ENCODE data around the gene FAM222A. TPM values are rescaled to one million over a fixed set of nuclear protein-coding genes. Genes with fewer than 3 reads are reported as not detected.
A peak's percentile ranks its signal among the peaks of the same experiment; 100 is the strongest.

FAM222A gene
- total RNA-seq, 4 donors from 2014 or later: 0.34 to 3.5 (median 1.7) TPM; not detected in 1

DNA sequence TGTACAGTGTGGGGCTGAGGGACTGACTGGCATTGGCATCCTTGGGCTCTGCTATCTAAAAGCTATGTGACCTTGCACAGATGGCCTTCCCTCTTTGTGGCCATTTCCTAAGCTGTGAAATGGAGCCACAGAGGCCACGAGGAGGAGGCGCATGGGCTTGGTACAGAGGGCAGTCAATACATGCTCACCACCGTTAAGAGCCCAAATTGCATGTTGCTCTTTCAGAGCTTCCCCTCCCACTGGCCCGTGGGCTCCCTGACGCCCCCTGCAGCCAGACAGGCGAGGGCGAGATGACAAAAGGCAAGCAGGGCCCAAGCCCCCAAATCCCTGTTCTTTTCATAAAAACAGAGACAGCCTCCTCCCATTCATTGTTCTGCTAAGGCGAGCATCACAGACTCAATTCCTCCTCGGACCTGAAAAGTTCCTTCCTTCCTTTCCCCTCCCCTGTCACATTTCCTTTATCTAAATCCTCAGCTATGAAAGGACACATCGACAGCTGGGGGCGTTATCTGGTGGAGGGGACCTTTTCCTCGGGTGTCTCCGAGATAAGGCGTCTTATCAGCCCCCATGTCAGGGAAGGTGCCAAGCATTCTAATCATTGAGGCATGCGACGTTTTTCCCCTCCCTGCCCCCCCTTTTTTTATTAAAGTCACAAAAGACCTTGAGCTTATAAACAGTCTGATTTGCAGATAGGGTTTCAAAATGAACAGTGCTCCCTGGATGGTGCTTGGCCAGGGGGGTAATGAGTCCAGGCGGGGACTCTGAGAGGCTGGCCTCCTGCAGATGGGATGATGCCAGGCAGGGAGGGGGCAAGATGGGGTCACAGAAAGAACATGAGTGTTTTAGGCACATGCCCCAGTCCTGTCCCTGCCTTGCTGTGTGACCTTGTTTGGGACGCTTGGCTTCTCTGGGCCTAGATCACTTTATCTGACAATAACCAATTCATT lies 26.4 kb downstream of the FAM222A start:
- intact Hi-C loops (cut with DNase I; ENCODE audit: low total_unique reads): no loop called here
- peak in 1 of 2 donors; percentile 3 for DNase-seq
- H3K4me1 ChIP-seq: no peaks in the 10 kb centered on the region
- H3K36me3 ChIP-seq: no peaks in the 10 kb centered on the region
- no peak overlapping the region for H3K4me3 ChIP-seq
- no peak for TF ChIP-seq POLR2A (IDR thresholded peaks at IDR 0.05)
- TF ChIP-seq, protein P1, sequence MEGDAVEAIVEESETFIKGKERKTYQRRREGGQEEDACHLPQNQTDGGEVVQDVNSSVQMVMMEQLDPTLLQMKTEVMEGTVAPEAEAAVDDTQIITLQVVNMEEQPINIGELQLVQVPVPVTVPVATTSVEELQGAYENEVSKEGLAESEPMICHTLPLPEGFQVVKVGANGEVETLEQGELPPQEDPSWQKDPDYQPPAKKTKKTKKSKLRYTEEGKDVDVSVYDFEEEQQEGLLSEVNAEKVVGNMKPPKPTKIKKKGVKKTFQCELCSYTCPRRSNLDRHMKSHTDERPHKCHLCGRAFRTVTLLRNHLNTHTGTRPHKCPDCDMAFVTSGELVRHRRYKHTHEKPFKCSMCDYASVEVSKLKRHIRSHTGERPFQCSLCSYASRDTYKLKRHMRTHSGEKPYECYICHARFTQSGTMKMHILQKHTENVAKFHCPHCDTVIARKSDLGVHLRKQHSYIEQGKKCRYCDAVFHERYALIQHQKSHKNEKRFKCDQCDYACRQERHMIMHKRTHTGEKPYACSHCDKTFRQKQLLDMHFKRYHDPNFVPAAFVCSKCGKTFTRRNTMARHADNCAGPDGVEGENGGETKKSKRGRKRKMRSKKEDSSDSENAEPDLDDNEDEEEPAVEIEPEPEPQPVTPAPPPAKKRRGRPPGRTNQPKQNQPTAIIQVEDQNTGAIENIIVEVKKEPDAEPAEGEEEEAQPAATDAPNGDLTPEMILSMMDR (IDR thresholded peaks at IDR 0.05): no peak
- no peaks in the 10 kb centered on the region for H3K9me3 ChIP-seq
- no peak overlapping the region for H3K27ac ChIP-seq
- H3K27me3 ChIP-seq: no peaks in the 10 kb centered on the region

GRCh38 chr12:109740694-109741245 lies 27.1 kb downstream of the FAM222A start:
- DNase-seq: peak in 1 of 2 donors; percentile 1
- no peaks in the 10 kb centered on the region for H3K36me3 ChIP-seq
- no peak overlapping the region for H3K4me3 ChIP-seq
- no peak overlapping the region for H3K27ac ChIP-seq
- H3K27me3 ChIP-seq: no peaks in the 10 kb centered on the region
- intact Hi-C loops (cut with DNase I; ENCODE audit: low total_unique reads): no loop called here
- H3K4me1 ChIP-seq: no peaks in the 10 kb centered on the region
- TF ChIP-seq, protein P1 (IDR thresholded peaks at IDR 0.05): no peak
- no peak for TF ChIP-seq POLR2A (IDR thresholded peaks at IDR 0.05)
- H3K9me3 ChIP-seq: no peaks in the 10 kb centered on the region

DNA sequence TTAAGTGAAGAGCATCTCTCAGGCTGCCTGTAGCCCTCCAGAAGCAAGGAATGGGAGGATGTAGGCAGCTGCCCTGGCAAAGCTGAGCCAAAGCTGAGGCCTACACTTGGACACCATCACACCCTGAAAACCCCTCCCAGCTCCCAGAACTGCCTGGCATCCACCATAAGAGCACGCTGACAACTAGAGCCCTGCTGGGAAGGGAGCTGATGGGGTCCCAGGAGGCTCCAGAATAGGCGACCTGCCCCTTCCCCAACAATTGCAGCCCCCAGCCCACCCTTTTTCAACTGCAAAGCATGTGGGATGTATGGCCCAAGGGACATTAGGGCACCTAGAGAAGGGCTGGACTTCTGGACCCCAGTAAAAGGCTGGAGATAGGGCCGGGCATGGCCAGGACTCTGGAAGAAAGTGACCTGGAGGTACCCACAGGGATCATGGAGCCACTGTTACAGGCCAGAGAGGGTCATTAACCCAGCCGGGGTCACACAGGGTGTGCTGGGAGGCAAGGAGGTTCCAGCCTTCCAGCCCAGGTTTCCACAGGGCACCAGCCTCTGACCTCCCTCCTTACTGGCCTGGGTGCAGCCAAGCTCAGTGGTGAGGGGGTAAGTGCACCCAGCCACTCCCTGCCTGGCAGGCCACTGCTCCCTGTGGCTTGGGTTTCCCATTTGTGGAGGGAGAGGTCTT lies 27.8 kb downstream of the FAM222A start:
- Histone ChIP-seq H3K9me3 (no peaks in the 10 kb centered on the region), H3K27ac (no peak overlapping the region), H3K4me3 (no peak overlapping the region), H3K36me3 (no peaks in the 10 kb centered on the region), H3K4me1 (no peaks in the 10 kb centered on the region), H3K27me3 (no peaks in the 10 kb centered on the region)
- no peak for TF ChIP-seq POLR2A (IDR thresholded peaks at IDR 0.05)
- TF ChIP-seq, protein P1 (IDR thresholded peaks at IDR 0.05): no peak
- peak in 1 of 2 donors; percentile 2 for DNase-seq
- intact Hi-C loops (cut with DNase I; ENCODE audit: low total_unique reads): no loop called here

GRCh38 chr12:109741970-109742703 lies 28.5 kb downstream of the FAM222A start:
- H3K27ac ChIP-seq: no peak overlapping the region
- TF ChIP-seq POLR2A (IDR thresholded peaks at IDR 0.05): no peak
- TF ChIP-seq, protein P1 (IDR thresholded peaks at IDR 0.05): no peak
- DNase-seq: peak in 1 of 2 donors; percentile 1
- H3K9me3 ChIP-seq: no peaks in the 10 kb centered on the region
- H3K27me3 ChIP-seq: no peaks in the 10 kb centered on the region
- H3K4me1 ChIP-seq: no peaks in the 10 kb centered on the region
- intact Hi-C loops (cut with DNase I; ENCODE audit: low total_unique reads): no loop called here
- H3K36me3 ChIP-seq: no peaks in the 10 kb centered on the region
- H3K4me3 ChIP-seq: no peak overlapping the region

Data from uterus (tissue), 4 donors.